Stimulated activated CD4-positive, alpha-beta T cell treated with anti-CD3 and anti-CD28 coated beads, Interleukin-12 subunit alpha, Interleukin-12 subunit beta, amount 100 ng/mL, for 4 hours (primary cell): Measurements from ENCODE around the gene NRG2.

Experiments
- DNase-seq: peaks from one replicate; pipeline ENCODE4 v3.0.0-alpha.2; 2020

NRG2 gene

GRCh38 chr5:139926797-139927503, 116.1 kb downstream of the NRG2 start:
- DNase-seq, result no peak

GRCh38 chr5:139925650-139926640, 117.2 kb downstream of the NRG2 start:
- no peak for DNase-seq

- no peak for DNase-seq
These were observed 117.9 kb downstream of the NRG2 start for GRCh38 chr5:139925216-139925562.

- DNase-seq, result no peak
These were observed 118.5 kb downstream of the NRG2 start for GRCh38 chr5:139924294-139925215.

- DNase-seq, result no peak
These were observed 123.8 kb downstream of the NRG2 start for GRCh38 chr5:139919308-139919707.

- no peak for DNase-seq
These were observed 127.3 kb downstream of the NRG2 start for GRCh38 chr5:139915834-139916233.

GRCh38 chr5:139915266-139915665, 127.8 kb downstream of the NRG2 start:
- no peak for DNase-seq

- DNase-seq, result no peak
These were observed 128.8 kb downstream of the NRG2 start for GRCh38 chr5:139914218-139914807.

GRCh38 chr5:139912804-139913203, 130.3 kb downstream of the NRG2 start:
- DNase-seq, result no peak

GRCh38 chr5:139912158-139912557, 130.9 kb downstream of the NRG2 start:
- DNase-seq, result no peak

GRCh38 chr5:139911425-139912120, 131.5 kb downstream of the NRG2 start:
- no peak for DNase-seq

- no peak for DNase-seq
These were observed 132.2 kb downstream of the NRG2 start for GRCh38 chr5:139910901-139911300.

GRCh38 chr5:139910036-139910435, 133.1 kb downstream of the NRG2 start:
- DNase-seq, result no peak

- DNase-seq, result no peak
These were observed 134.3 kb downstream of the NRG2 start for GRCh38 chr5:139908749-139909148.

GRCh38 chr5:139906661-139907060, 136.4 kb downstream of the NRG2 start:
- DNase-seq, result no peak

- DNase-seq, result no peak
These were observed 138.1 kb downstream of the NRG2 start for GRCh38 chr5:139904816-139905661.

GRCh38 chr5:139904566-139904815, 138.6 kb downstream of the NRG2 start:
- DNase-seq, result no peak

- no peak for DNase-seq
These were observed 139.1 kb downstream of the NRG2 start for GRCh38 chr5:139903795-139904565.

- no peak for DNase-seq
These were observed 139.7 kb downstream of the NRG2 start for GRCh38 chr5:139903450-139903794.

- DNase-seq, result no peak
These were observed 141.1 kb downstream of the NRG2 start for GRCh38 chr5:139901986-139902385.

GRCh38 chr5:139901251-139901575, 141.9 kb downstream of the NRG2 start:
- no peak for DNase-seq
